Measurements from ENCODE around the gene LHFPL3. TPM values are rescaled to one million over a fixed set of nuclear protein-coding genes. Genes with fewer than 3 reads are reported as not detected.
"Not testable (repeated sequence)": the region's sequence is repeated elsewhere in the genome, so short reads cannot be mapped to it uniquely, and the experiment has no call there.

LHFPL3 gene
- total and polyA plus RNA-seq, 5 experiments from 2014 or later = not detected

- no peak overlapping the region for H3K4me3 Mint-ChIP-seq
- POLR2A ChIA-PET = no interaction called here
- DNase-seq = no peak
- H3K36me3 Mint-ChIP-seq = no peaks in the 10 kb centered on the region
- peak in 1 of 2 donors; percentile 35 for ATAC-seq
- H3K27me3 Mint-ChIP-seq = no peaks in the 10 kb centered on the region
- H3K27ac Mint-ChIP-seq = peak overlapping the region in 6 of 10 donors; percentile 17 to 85 (median 46)
- H3K4me1 Mint-ChIP-seq = peaks cover 0 to 6% (median 2%) of the 10 kb centered on the region in 4 donors
- H3K9me3 Mint-ChIP-seq = no peaks in the 10 kb centered on the region
Measured at GRCh38 chr7:104922182-104923009, 594.0 kb downstream of the LHFPL3 start.

- no peak overlapping the region for H3K4me3 Mint-ChIP-seq
- H3K4me1 Mint-ChIP-seq = peaks cover 0 to 6% (median 2%) of the 10 kb centered on the region in 4 donors
- H3K27me3 Mint-ChIP-seq = no peaks in the 10 kb centered on the region
- POLR2A ChIA-PET = no interaction called here
- no peaks in the 10 kb centered on the region for H3K36me3 Mint-ChIP-seq
- ATAC-seq = peak; percentile 95 to 99
- no peaks in the 10 kb centered on the region for H3K9me3 Mint-ChIP-seq
- peak; percentile 29 to 88 (median 62) for DNase-seq
- H3K27ac Mint-ChIP-seq = peak overlapping the region in 5 of 10 donors; percentile 17 to 85 (median 41)
Measured at GRCh38 chr7:104923010-104923421, 594.6 kb downstream of the LHFPL3 start.

- DNase-seq, ATAC-seq, H3K9me3 Mint-ChIP-seq, H3K27me3 Mint-ChIP-seq, H3K4me3 Mint-ChIP-seq, H3K36me3 Mint-ChIP-seq: not testable (repeated sequence)
- H3K4me1 Mint-ChIP-seq = peaks cover 0 to 12% (median 2%) of the 10 kb centered on the region in 4 donors
- POLR2A ChIA-PET = interaction anchor here (1.6 kb wide), 1 partner anchor 88 kb away, joined by 4 read pairs; the partner anchor contains the start of gene KMT2E
- peak overlapping the region in 1 of 10 donors; percentile 48 for H3K27ac Mint-ChIP-seq
Measured at GRCh38 chr7:104926189-104926588, 597.8 kb downstream of the LHFPL3 start.

GRCh38 chr7:104926601-104927041, 598.2 kb downstream of the LHFPL3 start:
- H3K4me1 Mint-ChIP-seq = peaks cover 0 to 16% (median 4%) of the 10 kb centered on the region in 4 donors
- H3K27me3 Mint-ChIP-seq = no peaks in the 10 kb centered on the region
- DNase-seq (no peak), ATAC-seq (no peak)
- no peaks in the 10 kb centered on the region for H3K9me3 Mint-ChIP-seq
- peak overlapping the region in 3 of 10 donors; percentile 17 to 50 (median 43) for H3K27ac Mint-ChIP-seq
- no peaks in the 10 kb centered on the region for H3K36me3 Mint-ChIP-seq
- POLR2A ChIA-PET = interaction anchor here (1.6 kb wide), 1 partner anchor 88 kb away, joined by 4 read pairs; the partner anchor contains the start of gene KMT2E
- no peak overlapping the region for H3K4me3 Mint-ChIP-seq

GRCh38 chr7:104927055-104927454, 598.7 kb downstream of the LHFPL3 start:
- Mint-ChIP-seq H3K27ac (peak overlapping the region in 3 of 10 donors; percentile 17 to 50 (median 43)), H3K27me3 (no peaks in the 10 kb centered on the region), H3K9me3 (no peaks in the 10 kb centered on the region), H3K4me3 (no peak overlapping the region), H3K36me3 (no peaks in the 10 kb centered on the region), H3K4me1 (peaks cover 0 to 18% (median 4%) of the 10 kb centered on the region in 4 donors)
- ATAC-seq (no peak), DNase-seq (no peak)
- POLR2A ChIA-PET = interaction anchor here (1.6 kb wide), 1 partner anchor 87 kb away, joined by 4 read pairs; the partner anchor contains the start of gene KMT2E

GRCh38 chr7:104928721-104929400, 600.5 kb downstream of the LHFPL3 start:
- Mint-ChIP-seq H3K4me3 (no peak overlapping the region), H3K9me3 (no peaks in the 10 kb centered on the region), H3K4me1 (peaks cover 0 to 30% (median 1%) of the 10 kb centered on the region in 4 donors), H3K36me3 (no peaks in the 10 kb centered on the region), H3K27me3 (no peaks in the 10 kb centered on the region), H3K27ac (peak overlapping the region in 1 of 10 donors; percentile 27)
- DNase-seq = no peak
- POLR2A ChIA-PET = interaction anchor here (0.6 to 1.2 kb wide), 2 partner anchors 12 to 477 kb away, joined by 3 to 7 read pairs; no protein-coding TSS in a partner anchor
- ATAC-seq = no peak

- Mint-ChIP-seq H3K27me3 (no peaks in the 10 kb centered on the region), H3K4me1 (peaks cover 0 to 38% (median 1%) of the 10 kb centered on the region in 4 donors), H3K9me3 (no peaks in the 10 kb centered on the region), H3K36me3 (no peaks in the 10 kb centered on the region), H3K27ac (peak overlapping the region in 3 of 10 donors; percentile 12 to 67 (median 48)), H3K4me3 (no peak overlapping the region)
- POLR2A ChIA-PET = interaction anchor here (0.8 to 1.2 kb wide), 2 partner anchors 11 to 14 kb away, joined by 3 read pairs; no protein-coding TSS in a partner anchor
- ATAC-seq (no peak), DNase-seq (no peak)
Measured at GRCh38 chr7:104929921-104930320, 601.5 kb downstream of the LHFPL3 start.

GRCh38 chr7:104931181-104931781, 602.9 kb downstream of the LHFPL3 start:
- H3K9me3 Mint-ChIP-seq = no peaks in the 10 kb centered on the region
- H3K36me3 Mint-ChIP-seq = no peaks in the 10 kb centered on the region
- DNase-seq (no peak), ATAC-seq (no peak)
- no peaks in the 10 kb centered on the region for H3K27me3 Mint-ChIP-seq
- no peak overlapping the region for H3K4me3 Mint-ChIP-seq
- POLR2A ChIA-PET = interaction anchor here (0.9 kb wide), 1 partner anchor 9 kb away, joined by 4 read pairs; no protein-coding TSS in a partner anchor
- peaks cover 0 to 38% (median 1%) of the 10 kb centered on the region in 4 donors for H3K4me1 Mint-ChIP-seq
- peak overlapping the region in 3 of 10 donors; percentile 42 to 82 (median 75) for H3K27ac Mint-ChIP-seq

- ATAC-seq (no peak), DNase-seq (no peak)
- Mint-ChIP-seq H3K9me3 (no peaks in the 10 kb centered on the region), H3K27ac (peak overlapping the region in 3 of 10 donors; percentile 27 to 78 (median 37)), H3K4me1 (peaks cover 0 to 38% (median 1%) of the 10 kb centered on the region in 4 donors), H3K27me3 (no peaks in the 10 kb centered on the region), H3K36me3 (no peaks in the 10 kb centered on the region), H3K4me3 (peak overlapping the region in 1 of 10 donors; percentile 66)
- POLR2A ChIA-PET = interaction anchor here (0.6 kb wide), 1 partner anchor 43 kb away, joined by 6 read pairs; no protein-coding TSS in a partner anchor
Measured at GRCh38 chr7:104933022-104933421, 604.6 kb downstream of the LHFPL3 start.

GRCh38 chr7:104933521-104933988, 605.2 kb downstream of the LHFPL3 start:
- Mint-ChIP-seq H3K27ac (peak overlapping the region in 1 of 10 donors; percentile 78), H3K27me3 (no peaks in the 10 kb centered on the region), H3K36me3 (no peaks in the 10 kb centered on the region), H3K4me3 (peak overlapping the region in 1 of 10 donors; percentile 66), H3K9me3 (no peaks in the 10 kb centered on the region), H3K4me1 (peaks cover 0 to 38% (median 1%) of the 10 kb centered on the region in 4 donors)
- POLR2A ChIA-PET = interaction anchor here (0.7 kb wide), 1 partner anchor 11 kb away, joined by 3 read pairs; no protein-coding TSS in a partner anchor
- ATAC-seq = no peak
- DNase-seq = no peak

GRCh38 chr7:104934665-104935064, 606.3 kb downstream of the LHFPL3 start:
- peak overlapping the region in 1 of 10 donors; percentile 3 for H3K4me3 Mint-ChIP-seq

GRCh38 chr7:104935276-104935675, 606.9 kb downstream of the LHFPL3 start:
- Mint-ChIP-seq H3K4me1 (peaks cover 0 to 36% (median 4%) of the 10 kb centered on the region in 4 donors), H3K27ac (peak overlapping the region in 2 of 10 donors; percentile 46 to 55), H3K4me3 (no peak overlapping the region), H3K36me3 (no peaks in the 10 kb centered on the region), H3K27me3 (no peaks in the 10 kb centered on the region), H3K9me3 (no peaks in the 10 kb centered on the region)
- ATAC-seq = no peak
- POLR2A ChIA-PET = no interaction called here
- DNase-seq = no peak

More at GRCh38 chr7:104934665-104935064, 606.3 kb downstream of the LHFPL3 start:
- POLR2A ChIA-PET = no interaction called here
- DNase-seq (no peak), ATAC-seq (no peak)
- Mint-ChIP-seq H3K36me3 (no peaks in the 10 kb centered on the region), H3K9me3 (no peaks in the 10 kb centered on the region), H3K27ac (peak overlapping the region in 3 of 10 donors; percentile 9 to 33 (median 16)), H3K4me1 (peaks cover 0 to 41% (median 4%) of the 10 kb centered on the region in 4 donors), H3K27me3 (no peaks in the 10 kb centered on the region)

Measured in naive thymus-derived CD8-positive, alpha-beta T cell (primary cell).